OCI-LY3 (cell line): ENCODE results near the gene KLK12.

Experiments used
- H2AFZ ChIP-seq: fragments of 200-600, 300-600 bp; shearing (Covaris generic); 2 replicates; pipeline ENCODE4 v1.6.0; 2014; ENCODE audit warnings: antibody characterized with exemption, low read depth, low read length
- H3K27ac ChIP-seq: fragments of 200-600, 300-600 bp; sonication (generic); 2 replicates; pipeline ENCODE4 v1.5.1; 2014; ENCODE audit warnings: mild to moderate bottlenecking, low read length, moderate library complexity, mixed read lengths
- H3K27me3 ChIP-seq: fragments of 200-600, 300-600 bp; sonication (generic); 2 replicates; pipeline ENCODE4 v1.6.1; 2014; ENCODE audit warnings: low read depth, low read length, mixed read lengths
- H3K36me3 ChIP-seq: fragments of 200-600, 300-600 bp; sonication (generic); replicated peaks from 2 replicates; pipeline ENCODE3; 2014; ENCODE audit warnings: low read depth, low read length, mixed read lengths
- H3K4me1 ChIP-seq: fragments of 300-600, 200-600 bp; sonication (generic); 2 replicates; pipeline ENCODE4 v1.6.1; 2014; ENCODE audit warnings: low read length, mixed read lengths
- H3K4me2 ChIP-seq: fragments of 200-600, 300-600 bp; sonication (generic); 2 replicates; pipeline ENCODE4 v1.6.1; 2014; ENCODE audit warnings: low read length, mixed read lengths
- H3K4me3 ChIP-seq: fragments of 300-600, 200-600 bp; sonication (generic); 2 replicates; pipeline ENCODE4 v1.5.1; 2014; ENCODE audit warnings: antibody characterized with exemption, mild to moderate bottlenecking, low read length, moderate library complexity
- H3K79me2 ChIP-seq: fragments of 300-600, 200-600 bp; shearing (Covaris generic); 2 replicates; pipeline ENCODE4 v1.6.1; 2014; ENCODE audit warnings: mild to moderate bottlenecking, low read length, mixed read lengths
- H3K9ac ChIP-seq: fragments of 300-600, 200-600 bp; shearing (Covaris generic); 2 replicates; pipeline ENCODE4 v1.6.0; 2014; ENCODE audit warnings: mild to moderate bottlenecking, low read length, moderate library complexity
- H3K9me3 ChIP-seq: fragments of 200-600, 300-600 bp; shearing (Covaris generic); 2 replicates; pipeline ENCODE4 v1.6.1; 2014; ENCODE audit warnings: low read length, mixed read lengths; ENCODE audit not compliant: insufficient read depth
- H4K20me1 ChIP-seq: fragments of 200-600, 300-600 bp; sonication (generic); 2 replicates; pipeline ENCODE4 v1.6.1; 2016; ENCODE audit warnings: low read length, mixed read lengths; ENCODE audit not compliant: insufficient read depth
- EZH2phosphoT487 ChIP-seq: fragments of 200-600 bp; shearing (Covaris generic); IDR thresholded peaks from 2 replicates; pipeline ENCODE4 v1.6.1; 2018; ENCODE audit warnings: antibody characterized with exemption, mixed run types, low read depth
- TF ChIP-seq, protein P1 (sequence below): fragments of 200-600, 300-600 bp; sonication (generic); IDR thresholded peaks from 2 replicates; pipeline ENCODE4 v1.5.1; 2014; ENCODE audit warnings: antibody characterized with exemption, low read length, low read depth

Gene KLK12

DNA sequence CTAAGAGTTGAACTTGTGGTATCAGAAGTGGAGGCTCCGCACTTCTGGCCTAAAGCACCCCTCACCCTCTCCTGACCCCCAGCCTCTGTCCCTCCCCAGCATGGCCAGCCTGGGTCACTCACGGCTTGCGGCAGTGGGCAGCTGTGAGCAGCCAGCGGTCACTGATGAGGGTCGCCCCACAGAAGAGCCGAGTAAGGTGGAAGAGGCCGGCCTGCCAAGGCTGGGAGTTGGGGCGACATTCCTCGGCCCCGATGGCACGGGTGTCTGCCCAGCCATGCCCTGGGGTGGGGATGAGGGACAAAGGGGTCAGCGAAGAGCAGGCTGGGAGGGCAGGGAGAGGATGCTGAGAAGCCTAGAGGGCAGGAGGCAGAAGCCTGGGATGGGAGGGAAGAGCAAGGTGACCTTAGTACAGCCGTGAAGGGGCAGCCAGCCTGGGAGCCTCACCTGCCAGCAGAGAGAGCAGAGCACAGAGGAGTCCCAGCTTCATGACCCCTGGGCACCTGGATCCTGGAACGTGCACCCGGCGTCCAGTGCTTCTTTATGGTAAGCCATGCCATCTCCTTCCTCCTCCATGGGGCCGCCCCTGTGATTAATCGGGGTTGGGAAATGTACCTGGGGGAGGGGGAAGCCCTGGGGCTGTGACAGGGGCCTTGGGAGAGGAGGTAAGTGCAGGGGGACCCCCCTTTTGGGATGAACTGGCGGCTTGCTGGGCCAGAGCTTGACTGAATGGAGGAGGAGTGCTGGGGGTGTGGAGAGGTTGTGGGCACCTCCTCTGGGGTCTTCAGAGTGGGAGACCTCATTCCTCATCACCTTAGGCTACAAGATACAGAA lies 25.5 kb downstream of the KLK12 start:
- Histone ChIP-seq H3K79me2 (no peaks in the 10 kb centered on the region), H3K36me3 (no peaks in the 10 kb centered on the region), H3K4me3 (no peak overlapping the region), H3K27me3 (peaks cover 31% of the 10 kb centered on the region), H3K4me2 (no peak overlapping the region), H4K20me1 (no peaks in the 10 kb centered on the region), H2AFZ (no peak overlapping the region), H3K27ac (no peak overlapping the region), H3K9ac (no peak overlapping the region), H3K9me3 (no peaks in the 10 kb centered on the region), H3K4me1 (no peaks in the 10 kb centered on the region)
- TF ChIP-seq, protein P1, sequence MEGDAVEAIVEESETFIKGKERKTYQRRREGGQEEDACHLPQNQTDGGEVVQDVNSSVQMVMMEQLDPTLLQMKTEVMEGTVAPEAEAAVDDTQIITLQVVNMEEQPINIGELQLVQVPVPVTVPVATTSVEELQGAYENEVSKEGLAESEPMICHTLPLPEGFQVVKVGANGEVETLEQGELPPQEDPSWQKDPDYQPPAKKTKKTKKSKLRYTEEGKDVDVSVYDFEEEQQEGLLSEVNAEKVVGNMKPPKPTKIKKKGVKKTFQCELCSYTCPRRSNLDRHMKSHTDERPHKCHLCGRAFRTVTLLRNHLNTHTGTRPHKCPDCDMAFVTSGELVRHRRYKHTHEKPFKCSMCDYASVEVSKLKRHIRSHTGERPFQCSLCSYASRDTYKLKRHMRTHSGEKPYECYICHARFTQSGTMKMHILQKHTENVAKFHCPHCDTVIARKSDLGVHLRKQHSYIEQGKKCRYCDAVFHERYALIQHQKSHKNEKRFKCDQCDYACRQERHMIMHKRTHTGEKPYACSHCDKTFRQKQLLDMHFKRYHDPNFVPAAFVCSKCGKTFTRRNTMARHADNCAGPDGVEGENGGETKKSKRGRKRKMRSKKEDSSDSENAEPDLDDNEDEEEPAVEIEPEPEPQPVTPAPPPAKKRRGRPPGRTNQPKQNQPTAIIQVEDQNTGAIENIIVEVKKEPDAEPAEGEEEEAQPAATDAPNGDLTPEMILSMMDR, result no peak
- TF ChIP-seq EZH2phosphoT487, result no peak

DNA sequence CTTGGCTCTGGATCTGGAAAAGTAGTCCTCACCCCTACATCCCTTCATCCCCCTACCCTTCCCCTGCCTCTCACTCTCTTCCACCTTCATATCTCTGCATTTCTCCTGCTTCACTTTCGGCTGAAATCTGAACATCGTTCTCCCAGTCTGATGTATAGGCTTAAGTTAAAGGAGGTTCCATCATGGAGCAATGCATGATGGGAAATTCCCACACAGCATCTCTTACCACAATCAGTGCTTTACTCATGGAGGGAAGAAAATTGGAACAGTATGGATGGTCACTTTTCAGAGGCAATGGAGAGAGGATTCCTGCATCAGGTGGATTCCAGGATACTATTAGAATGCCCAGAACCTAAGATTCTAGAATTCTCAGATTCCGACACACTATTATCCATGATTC lies 27.3 kb downstream of the KLK12 start:
- Histone ChIP-seq H3K4me3 (no peak overlapping the region), H3K9me3 (no peaks in the 10 kb centered on the region), H3K79me2 (no peaks in the 10 kb centered on the region), H3K4me2 (no peak overlapping the region), H4K20me1 (no peaks in the 10 kb centered on the region), H2AFZ (no peak overlapping the region), H3K9ac (no peak overlapping the region), H3K27ac (no peak overlapping the region), H3K36me3 (no peaks in the 10 kb centered on the region), H3K27me3 (peaks cover 26% of the 10 kb centered on the region), H3K4me1 (no peaks in the 10 kb centered on the region)
- TF ChIP-seq EZH2phosphoT487, result no peak

DNA sequence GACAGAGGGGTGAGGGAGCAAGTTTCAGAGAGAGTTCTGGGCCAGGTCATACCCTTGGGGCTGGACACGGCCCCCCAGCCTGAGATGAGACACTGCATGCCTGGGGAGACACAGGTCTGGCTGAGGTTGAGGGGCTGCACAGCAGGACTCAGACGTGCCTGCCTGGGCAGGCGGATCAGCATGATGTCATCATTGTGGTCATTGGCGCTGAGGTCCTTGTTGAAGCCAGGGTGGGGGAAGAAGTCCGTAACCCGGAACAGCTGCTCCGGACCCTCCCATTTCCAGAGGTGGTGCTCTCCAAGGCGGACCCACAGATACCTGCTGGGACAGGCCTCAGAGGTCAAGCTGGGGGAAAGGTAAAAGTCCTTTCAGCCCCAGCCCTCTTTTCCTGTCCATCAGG lies 28.4 kb downstream of the KLK12 start:
- no peak overlapping the region for H3K4me3 ChIP-seq
- H2AFZ ChIP-seq, result no peak overlapping the region
- peaks cover 23% of the 10 kb centered on the region for H3K27me3 ChIP-seq
- H3K79me2 ChIP-seq, result no peaks in the 10 kb centered on the region
- no peaks in the 10 kb centered on the region for H3K36me3 ChIP-seq
- no peaks in the 10 kb centered on the region for H3K9me3 ChIP-seq
- no peak overlapping the region for H3K27ac ChIP-seq
- H4K20me1 ChIP-seq, result no peaks in the 10 kb centered on the region
- H3K4me2 ChIP-seq, result no peak overlapping the region
- no peak for TF ChIP-seq EZH2phosphoT487
- TF ChIP-seq, protein P1, result no peak
- H3K9ac ChIP-seq, result no peak overlapping the region
- H3K4me1 ChIP-seq, result no peaks in the 10 kb centered on the region

DNA sequence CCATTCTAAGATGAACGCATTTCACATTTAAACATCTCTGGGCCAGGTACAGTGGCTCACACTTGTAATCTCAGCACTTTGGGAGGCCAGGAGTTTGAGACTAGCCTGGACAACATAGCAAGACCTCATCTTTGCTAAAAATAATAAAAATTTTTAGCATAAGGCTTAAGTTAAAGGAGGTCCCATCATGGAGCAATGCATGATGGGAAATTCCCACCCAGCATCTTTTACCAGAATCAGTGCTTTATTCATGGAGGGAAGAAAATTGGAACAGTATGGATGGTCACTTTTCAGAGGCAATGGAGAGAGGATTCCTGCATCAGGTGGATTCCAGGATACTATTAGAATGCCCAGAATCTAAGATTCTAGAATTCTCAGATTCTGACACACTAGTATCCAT lies 29.6 kb downstream of the KLK12 start:
- Histone ChIP-seq H3K4me2 (no peak overlapping the region), H3K9ac (no peak overlapping the region), H3K4me3 (no peak overlapping the region), H2AFZ (no peak overlapping the region), H3K27me3 (peaks cover 18% of the 10 kb centered on the region), H3K36me3 (no peaks in the 10 kb centered on the region), H4K20me1 (no peaks in the 10 kb centered on the region), H3K27ac (no peak overlapping the region), H3K9me3 (no peaks in the 10 kb centered on the region), H3K4me1 (no peaks in the 10 kb centered on the region), H3K79me2 (no peaks in the 10 kb centered on the region)
- TF ChIP-seq, protein P1, result no peak
